ENCODE results near the gene CYTH3.

- TF ChIP-seq CTCF (IDR thresholded peaks at IDR 0.05) (no peak), POLR2A (IDR thresholded peaks at IDR 0.05) (no peak)
Observed at GRCh38 chr7:6133249-6133648, 139.2 kb downstream of the CYTH3 start.

All from ovary (tissue), 3 donors.